Osteoblast (primary cell): ENCODE data around the gene ASCC3. TPM values are rescaled to one million over a fixed set of nuclear protein-coding genes. Genes with fewer than 3 reads are reported as not detected.

Experiments
- DNase-seq: peaks from one replicate; pipeline ENCODE4 v3.0.0; 2011; ENCODE audit warnings: low spot score, mixed read lengths; ENCODE audit not compliant: insufficient read length; ENCODE audit errors: missing footprints
- H2AFZ ChIP-seq: 2 replicates; pipeline ENCODE4 v1.6.0; 2011; ENCODE audit warnings: mild to moderate bottlenecking, low read length
- H3K27ac ChIP-seq: 2 replicates; pipeline ENCODE4 v1.5.1; 2011; ENCODE audit warnings: mild to moderate bottlenecking, low read depth, low read length, moderate library complexity
- H3K27me3 ChIP-seq: 2 replicates; pipeline ENCODE4 v1.6.0; 2012; ENCODE audit warnings: mild to moderate bottlenecking, control low read depth, inconsistent platforms, low read length, moderate library complexity; ENCODE audit not compliant: insufficient read depth
- H3K36me3 ChIP-seq: 2 replicates; pipeline ENCODE4 v1.5.1; 2011; ENCODE audit warnings: mild to moderate bottlenecking, low read length, control low read depth, moderate library complexity; ENCODE audit not compliant: insufficient read depth
- H3K4me1 ChIP-seq: 2 replicates; pipeline ENCODE4 v1.5.1; 2011; ENCODE audit warnings: mild to moderate bottlenecking, low read length, control low read depth, moderate library complexity; ENCODE audit not compliant: insufficient read depth
- H3K4me2 ChIP-seq: 2 replicates; pipeline ENCODE4 v1.6.0; 2011; ENCODE audit warnings: mild to moderate bottlenecking, low read length; ENCODE audit not compliant: insufficient read depth
- H3K4me3 ChIP-seq: fragments of 200-600 bp; sonication (generic); 3 replicates; pipeline ENCODE4 v1.5.1; 2012; ENCODE audit warnings: mild to moderate bottlenecking, low read length, inconsistent platforms; ENCODE audit not compliant: insufficient read depth
- H3K79me2 ChIP-seq: 2 replicates; pipeline ENCODE4 v1.6.0; 2012; ENCODE audit warnings: mild to moderate bottlenecking, low read length, control low read depth, inconsistent platforms; ENCODE audit not compliant: insufficient read depth
- H3K9me3 ChIP-seq: 2 replicates; pipeline ENCODE4 v1.5.1; 2011; ENCODE audit warnings: low read depth, low read length, control low read depth
- H4K20me1 ChIP-seq: 2 replicates; pipeline ENCODE4 v1.6.0; 2012; ENCODE audit warnings: mild to moderate bottlenecking, low read length, control low read depth; ENCODE audit not compliant: insufficient read depth
- CTCF ChIP-seq: IDR thresholded peaks from 2 replicates; pipeline ENCODE4 v1.5.1; 2011; ENCODE audit warnings: mild to moderate bottlenecking, low read depth, low read length, moderate library complexity; ENCODE audit errors: extremely low read depth
- total RNA-seq: library from RNA; depleted of rRNA; stranded (reverse); fragments of >200 nt; gene quantifications from 2 replicates; pipeline ENCODE4 v1.2.3, GENCODE V29; 2012

ASCC3 gene
- total RNA-seq, 1 donor: 68.8 TPM

- no peaks in the 10 kb centered on the region for H3K27me3 ChIP-seq
- no peak for DNase-seq
- H3K27ac ChIP-seq: no peak overlapping the region
- no peaks in the 10 kb centered on the region for H3K4me1 ChIP-seq
- H2AFZ ChIP-seq: no peak overlapping the region
- no peaks in the 10 kb centered on the region for H3K36me3 ChIP-seq
- H3K4me2 ChIP-seq: no peak overlapping the region
- no peaks in the 10 kb centered on the region for H3K79me2 ChIP-seq
- no peaks in the 10 kb centered on the region for H4K20me1 ChIP-seq
- no peaks in the 10 kb centered on the region for H3K9me3 ChIP-seq
- no peak for TF ChIP-seq CTCF
- no peak overlapping the region for H3K4me3 ChIP-seq
These were observed 185.7 kb downstream of the ASCC3 start for GRCh38 chr6:100695445-100695844.

- Histone ChIP-seq H3K9me3 (no peaks in the 10 kb centered on the region), H3K27me3 (no peaks in the 10 kb centered on the region), H4K20me1 (no peaks in the 10 kb centered on the region), H3K4me2 (no peak overlapping the region), H3K4me1 (no peaks in the 10 kb centered on the region), H3K27ac (no peak overlapping the region), H3K36me3 (no peaks in the 10 kb centered on the region), H2AFZ (no peak overlapping the region), H3K4me3 (no peak overlapping the region), H3K79me2 (no peaks in the 10 kb centered on the region)
- TF ChIP-seq CTCF: no peak
- DNase-seq: no peak
These were observed 187.7 kb downstream of the ASCC3 start for GRCh38 chr6:100693249-100693927.

- Histone ChIP-seq H3K36me3 (no peaks in the 10 kb centered on the region), H2AFZ (no peak overlapping the region), H3K4me3 (no peak overlapping the region), H3K79me2 (no peaks in the 10 kb centered on the region), H3K4me2 (no peak overlapping the region), H3K27me3 (no peaks in the 10 kb centered on the region), H3K4me1 (no peaks in the 10 kb centered on the region), H3K27ac (no peak overlapping the region), H4K20me1 (no peaks in the 10 kb centered on the region), H3K9me3 (no peaks in the 10 kb centered on the region)
- DNase-seq: no peak
- TF ChIP-seq CTCF: no peak
These were observed 189.2 kb downstream of the ASCC3 start for GRCh38 chr6:100691972-100692371.

- TF ChIP-seq CTCF: no peak
- no peak for DNase-seq
- no peaks in the 10 kb centered on the region for H3K9me3 ChIP-seq
- no peak overlapping the region for H3K4me3 ChIP-seq
- no peaks in the 10 kb centered on the region for H3K27me3 ChIP-seq
- H3K79me2 ChIP-seq: no peaks in the 10 kb centered on the region
- no peaks in the 10 kb centered on the region for H4K20me1 ChIP-seq
- H2AFZ ChIP-seq: no peak overlapping the region
- no peaks in the 10 kb centered on the region for H3K36me3 ChIP-seq
- H3K27ac ChIP-seq: no peak overlapping the region
- H3K4me2 ChIP-seq: no peak overlapping the region
- H3K4me1 ChIP-seq: no peaks in the 10 kb centered on the region
These were observed 194.9 kb downstream of the ASCC3 start for GRCh38 chr6:100686216-100686615.
